Keratinocyte (primary cell): ENCODE results near the gene COG5. TPM values are rescaled to one million over a fixed set of nuclear protein-coding genes. Genes with fewer than 3 reads are reported as not detected.
A peak's percentile ranks its signal among the peaks of the same experiment; 100 is the strongest.

Source experiments
- DNase-seq: peaks from one replicate; pipeline ENCODE4 v3.0.0-alpha.2; 2011; ENCODE audit warnings: low read depth, missing footprints, low spot score
- FAIRE-seq: peaks from 2 replicates; lab custom pipeline; 2011; peaks lifted over from hg19 to GRCh38; lab: Jason Lieb, UNC
- H2AFZ ChIP-seq: 2 replicates; pipeline ENCODE4 v1.6.0; 2012; ENCODE audit warnings: low read length, control low read depth, inconsistent platforms; ENCODE audit not compliant: control insufficient read depth
- H3K27ac ChIP-seq: 2 replicates; pipeline ENCODE4 v1.5.1; 2011; ENCODE audit warnings: low read length; ENCODE audit not compliant: control insufficient read depth, insufficient read depth
- H3K27me3 ChIP-seq: 3 replicates; pipeline ENCODE4 v1.6.0; 2011; ENCODE audit warnings: low read length; ENCODE audit not compliant: control insufficient read depth, insufficient read depth; ENCODE audit errors: extremely low read depth
- H3K36me3 ChIP-seq, 2 experiments: 2 replicates in 1 of 2; 3 replicates in 1 of 2; pipeline ENCODE4 v1.5.1; 2011; ENCODE audit warnings: low read length in 2 of 2, mild to moderate bottlenecking in 1 of 2; ENCODE audit not compliant: control insufficient read depth in 2 of 2, insufficient read depth in 2 of 2; ENCODE audit errors: extremely low read depth in 1 of 2
- H3K4me1 ChIP-seq: 3 replicates; pipeline ENCODE4 v1.5.1; 2011; ENCODE audit warnings: low read length; ENCODE audit not compliant: control insufficient read depth, insufficient read depth; ENCODE audit errors: extremely low read depth
- H3K4me2 ChIP-seq: 3 replicates; pipeline ENCODE4 v1.6.0; 2011; ENCODE audit warnings: low read depth, low read length; ENCODE audit not compliant: control insufficient read depth, insufficient read depth; ENCODE audit errors: extremely low read depth
- H3K4me3 ChIP-seq, 3 experiments: fragments of 200-600 bp in 1 of 3; sonication (generic) in 1 of 3; 2 replicates in 2 of 3; 3 replicates in 1 of 3; pipeline ENCODE4 v1.5.1; 2011 to 2016; ENCODE audit warnings: low read length in 3 of 3, mild to moderate bottlenecking in 3 of 3, control low read depth in 2 of 3, inconsistent platforms in 1 of 3, low read depth in 1 of 3, mixed read lengths in 1 of 3, mixed run types in 1 of 3, moderate library complexity in 1 of 3; ENCODE audit not compliant: control insufficient read depth in 2 of 3, insufficient read depth in 2 of 3; ENCODE audit errors: extremely low read depth in 1 of 3
- H3K79me2 ChIP-seq: 2 replicates; pipeline ENCODE4 v1.6.0; 2012; ENCODE audit warnings: low read length; ENCODE audit not compliant: control insufficient read depth, insufficient read depth
- H3K9ac ChIP-seq: 3 replicates; pipeline ENCODE4 v1.6.0; 2011; ENCODE audit warnings: low read length; ENCODE audit not compliant: control insufficient read depth, insufficient read depth; ENCODE audit errors: extremely low read depth
- H3K9me1 ChIP-seq: 3 replicates; pipeline ENCODE4 v1.6.0; 2011; ENCODE audit warnings: low read length; ENCODE audit not compliant: control insufficient read depth, insufficient read depth; ENCODE audit errors: extremely low read depth
- H3K9me3 ChIP-seq: 2 replicates; pipeline ENCODE4 v1.5.1; 2012; ENCODE audit warnings: low read depth, low read length; ENCODE audit not compliant: control insufficient read depth
- H4K20me1 ChIP-seq: 3 replicates; pipeline ENCODE4 v1.6.0; 2011; ENCODE audit warnings: low read length; ENCODE audit not compliant: control insufficient read depth, insufficient read depth; ENCODE audit errors: extremely low read depth
- EZH2 ChIP-seq: IDR thresholded peaks from one replicate; pipeline ENCODE4 v1.6.1; 2012; ENCODE audit warnings: inconsistent platforms, mild to moderate bottlenecking, low read length, moderate library complexity
- dilution Hi-C: fragments of 300-500 bp; cut with MboI; formaldehyde crosslinking; loops from one replicate; pipeline ENCODE4 v1.7.0; 2020; ENCODE audit warnings: low sequenced_read_pairs; ENCODE audit not compliant: extremely low pct_ligation_motif_present
- polyA plus RNA-seq, 5 experiments: library from polyadenylated mRNA; depleted of rRNA in 3 of 5; stranded (reverse) in 3 of 5; stranded (forward) in 1 of 5; unstranded in 1 of 5; fragments of >200 nt; gene quantifications; 1 replicate in 1 of 5; 2 replicates in 3 of 5; 3 replicates in 1 of 5; pipeline versions ENCODE4 v1.2.1 to v1.2.3, GENCODE V29; 2011 to 2012; ENCODE audit warnings: missing spikeins in 2 of 5, low read depth in 1 of 5, low replicate concordance in 1 of 5
- TF ChIP-seq, protein P1 (sequence below), 3 experiments: IDR thresholded peaks in 1 of 3; conservative IDR thresholded peaks in 1 of 3; optimal IDR thresholded peaks in 1 of 3; 2 replicates in 2 of 3; 3 replicates in 1 of 3; pipeline versions ENCODE3 to v1.5.1; 2011; ENCODE audit warnings: low read length in 3 of 3, mild to moderate bottlenecking in 3 of 3, moderate library complexity in 2 of 3, control low read depth in 1 of 3, inconsistent platforms in 1 of 3; ENCODE audit not compliant: insufficient read depth in 2 of 3; ENCODE audit errors: extremely low read depth in 1 of 3

COG5 gene
- polyA plus RNA-seq, 1 donor (not counting 4 experiments of a cell fraction or from before 2014, with no cell fraction given), result 50.7 TPM

DNA sequence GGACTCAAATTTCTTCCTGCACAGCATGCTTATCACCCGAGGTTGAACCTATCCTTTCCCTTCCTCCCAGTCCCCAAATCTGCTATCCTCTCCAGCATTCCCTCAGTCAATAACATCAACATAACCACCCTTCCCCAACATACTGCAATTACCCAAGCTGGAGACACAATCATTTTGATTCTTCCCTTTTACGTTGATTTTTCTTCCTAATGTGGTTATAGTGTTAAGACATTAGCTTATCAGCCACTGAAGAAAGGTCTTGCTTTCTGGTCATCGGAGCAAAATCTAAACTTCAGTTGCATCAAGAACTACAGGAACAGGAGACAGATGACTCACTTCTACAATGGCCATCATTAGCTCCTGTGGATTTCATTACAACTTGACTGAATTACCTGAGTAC, 398.4 kb downstream of the COG5 start:
- no peak for TF ChIP-seq EZH2
- TF ChIP-seq, protein P1, sequence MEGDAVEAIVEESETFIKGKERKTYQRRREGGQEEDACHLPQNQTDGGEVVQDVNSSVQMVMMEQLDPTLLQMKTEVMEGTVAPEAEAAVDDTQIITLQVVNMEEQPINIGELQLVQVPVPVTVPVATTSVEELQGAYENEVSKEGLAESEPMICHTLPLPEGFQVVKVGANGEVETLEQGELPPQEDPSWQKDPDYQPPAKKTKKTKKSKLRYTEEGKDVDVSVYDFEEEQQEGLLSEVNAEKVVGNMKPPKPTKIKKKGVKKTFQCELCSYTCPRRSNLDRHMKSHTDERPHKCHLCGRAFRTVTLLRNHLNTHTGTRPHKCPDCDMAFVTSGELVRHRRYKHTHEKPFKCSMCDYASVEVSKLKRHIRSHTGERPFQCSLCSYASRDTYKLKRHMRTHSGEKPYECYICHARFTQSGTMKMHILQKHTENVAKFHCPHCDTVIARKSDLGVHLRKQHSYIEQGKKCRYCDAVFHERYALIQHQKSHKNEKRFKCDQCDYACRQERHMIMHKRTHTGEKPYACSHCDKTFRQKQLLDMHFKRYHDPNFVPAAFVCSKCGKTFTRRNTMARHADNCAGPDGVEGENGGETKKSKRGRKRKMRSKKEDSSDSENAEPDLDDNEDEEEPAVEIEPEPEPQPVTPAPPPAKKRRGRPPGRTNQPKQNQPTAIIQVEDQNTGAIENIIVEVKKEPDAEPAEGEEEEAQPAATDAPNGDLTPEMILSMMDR (optimal IDR thresholded peaks at IDR 0.05 in 1 of 3, IDR thresholded peaks at IDR 0.05 in 1 of 3, conservative IDR thresholded peaks at IDR 0.05 in 1 of 3; ENCODE audit: extremely low read depth in 1 of 3, insufficient read depth in 2 of 3, low read length in 3 of 3), result no peak
- DNase-seq, result no peak

DNA sequence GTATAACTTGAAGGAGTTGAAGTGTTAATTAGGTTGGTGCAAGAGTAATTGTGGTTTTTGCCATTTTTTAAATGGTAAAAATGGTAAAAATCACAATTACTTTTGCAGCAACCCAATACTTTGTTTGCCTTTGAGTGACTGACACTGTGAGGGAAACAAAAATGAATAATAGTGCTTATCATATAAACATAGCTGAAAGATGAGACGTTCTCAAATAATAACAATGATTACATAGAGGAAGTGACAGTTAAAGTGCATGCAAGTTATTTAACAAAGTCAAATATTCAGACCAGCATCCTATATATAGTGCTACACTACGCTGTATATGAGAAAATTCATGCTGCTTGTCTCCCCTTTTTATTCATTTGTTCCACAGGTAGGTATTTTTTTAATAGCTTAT, 399.6 kb downstream of the COG5 start:
- H3K9ac ChIP-seq, result no peak overlapping the region
- peaks cover 4% of the 10 kb centered on the region for H3K4me1 ChIP-seq
- TF ChIP-seq, protein P1 (optimal IDR thresholded peaks at IDR 0.05 in 1 of 3, IDR thresholded peaks at IDR 0.05 in 1 of 3, conservative IDR thresholded peaks at IDR 0.05 in 1 of 3; ENCODE audit: extremely low read depth in 1 of 3, insufficient read depth in 2 of 3, low read length in 3 of 3), result no peak
- TF ChIP-seq EZH2, result no peak
- no peaks in the 10 kb centered on the region for H4K20me1 ChIP-seq
- H3K79me2 ChIP-seq, result no peaks in the 10 kb centered on the region
- DNase-seq (no peak), FAIRE-seq (no peak)
- H2AFZ ChIP-seq, result no peak overlapping the region
- H3K9me1 ChIP-seq, result no peaks in the 10 kb centered on the region
- H3K36me3 ChIP-seq, result no peaks in the 10 kb centered on the region
- H3K4me3 ChIP-seq, result no peak overlapping the region
- no peak overlapping the region for H3K4me2 ChIP-seq
- no peak overlapping the region for H3K27ac ChIP-seq
- H3K27me3 ChIP-seq, result no peaks in the 10 kb centered on the region
- no peaks in the 10 kb centered on the region for H3K9me3 ChIP-seq
- dilution Hi-C loops, result no loop called here

More for the DNA sequence above, 398.4 kb downstream of the COG5 start:
- Histone ChIP-seq H3K4me2 (no peak overlapping the region), H3K36me3 (no peaks in the 10 kb centered on the region), H3K9me3 (no peaks in the 10 kb centered on the region), H4K20me1 (no peaks in the 10 kb centered on the region), H3K4me3 (no peak overlapping the region), H3K9ac (no peak overlapping the region), H3K9me1 (no peaks in the 10 kb centered on the region), H3K27ac (no peak overlapping the region), H3K79me2 (peaks cover 5% of the 10 kb centered on the region), H3K27me3 (no peaks in the 10 kb centered on the region), H2AFZ (no peak overlapping the region), H3K4me1 (peaks cover 5% of the 10 kb centered on the region)
- peak; percentile 34 for FAIRE-seq
- dilution Hi-C loops, result no loop called here
